ENCODE measurements around the gene PITPNM2. TPM values are rescaled to one million over a fixed set of nuclear protein-coding genes. Genes with fewer than 3 reads are reported as not detected.

Gene PITPNM2
- polyA plus RNA-seq, 1 experiment = 1.3 TPM

DNA sequence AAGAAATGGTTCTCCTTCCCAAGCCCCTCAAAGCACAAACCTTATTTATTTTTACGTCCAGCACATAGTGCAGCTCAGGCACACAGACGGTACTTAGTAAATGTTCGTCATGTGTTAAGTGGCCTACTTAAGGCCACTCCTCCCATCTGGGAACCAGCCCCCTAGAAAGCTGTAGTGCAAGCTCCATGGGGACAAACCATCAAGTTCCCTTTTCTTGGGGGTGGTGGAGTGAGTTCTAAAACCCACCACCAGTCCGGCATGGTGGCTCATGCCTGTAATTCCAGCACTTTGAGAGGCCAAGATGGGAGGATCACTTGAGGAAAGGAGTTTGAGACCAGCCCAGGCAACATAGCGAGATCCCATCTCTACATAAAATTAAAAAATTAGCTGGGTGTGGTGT lies 49.4 kb downstream of the PITPNM2 start:
- TF ChIP-seq, protein P1, sequence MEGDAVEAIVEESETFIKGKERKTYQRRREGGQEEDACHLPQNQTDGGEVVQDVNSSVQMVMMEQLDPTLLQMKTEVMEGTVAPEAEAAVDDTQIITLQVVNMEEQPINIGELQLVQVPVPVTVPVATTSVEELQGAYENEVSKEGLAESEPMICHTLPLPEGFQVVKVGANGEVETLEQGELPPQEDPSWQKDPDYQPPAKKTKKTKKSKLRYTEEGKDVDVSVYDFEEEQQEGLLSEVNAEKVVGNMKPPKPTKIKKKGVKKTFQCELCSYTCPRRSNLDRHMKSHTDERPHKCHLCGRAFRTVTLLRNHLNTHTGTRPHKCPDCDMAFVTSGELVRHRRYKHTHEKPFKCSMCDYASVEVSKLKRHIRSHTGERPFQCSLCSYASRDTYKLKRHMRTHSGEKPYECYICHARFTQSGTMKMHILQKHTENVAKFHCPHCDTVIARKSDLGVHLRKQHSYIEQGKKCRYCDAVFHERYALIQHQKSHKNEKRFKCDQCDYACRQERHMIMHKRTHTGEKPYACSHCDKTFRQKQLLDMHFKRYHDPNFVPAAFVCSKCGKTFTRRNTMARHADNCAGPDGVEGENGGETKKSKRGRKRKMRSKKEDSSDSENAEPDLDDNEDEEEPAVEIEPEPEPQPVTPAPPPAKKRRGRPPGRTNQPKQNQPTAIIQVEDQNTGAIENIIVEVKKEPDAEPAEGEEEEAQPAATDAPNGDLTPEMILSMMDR (IDR thresholded peaks at IDR 0.05; ENCODE audit: low read depth, low read length) = no peak
- ChIA-PET POLR2A (no interaction called here), CTCF (interaction anchor here (0.6 kb wide), 2 partner anchors 33 to 451 kb away, joined by 3 to 4 read pairs; no protein-coding TSS in a partner anchor)
- DNase-seq (ENCODE audit: low read depth, low spot score) = no peak
- Histone ChIP-seq H3K9me3 (ENCODE audit: control insufficient read depth, insufficient read depth, low read length) (no peaks in the 10 kb centered on the region), H3K27me3 (ENCODE audit: control insufficient read depth, insufficient read depth, low read length) (peaks cover 8% of the 10 kb centered on the region), H3K4me3 (ENCODE audit: low read depth, low read length) (no peak overlapping the region), H3K27ac (ENCODE audit: low read depth, low read length) (no peak overlapping the region)

Other genes starting within 250 kb of the PITPNM2 start
- 3.4 and 5.0 TPM in 2 replicates for gene ABCB9, start 184.6 kb downstream of the PITPNM2 start, polyA plus RNA-seq (2011; rRNA removed)
- 6.1 and 8.9 TPM in 2 replicates for gene OGFOD2, start 175.8 kb downstream of the PITPNM2 start, polyA plus RNA-seq (2011; rRNA removed)
- 185 and 209 TPM in 2 replicates for gene ARL6IP4, start 170.4 kb downstream of the PITPNM2 start, polyA plus RNA-seq (2011; rRNA removed)
- 15.4 and 20.3 TPM in 2 replicates for gene MPHOSPH9, start 82.1 kb upstream of the PITPNM2 start, polyA plus RNA-seq (2011; rRNA removed)
- 9.4 TPM in 2 replicates for gene MTRFR, start 82.3 kb upstream of the PITPNM2 start, polyA plus RNA-seq (2011; rRNA removed)
- gene CDK2AP1, start 120.8 kb upstream of the PITPNM2 start, polyA plus RNA-seq (2011; rRNA removed) = 469 and 650 TPM in 2 replicates
- 12.6 and 16.0 TPM in 2 replicates for gene SBNO1, start 213.8 kb upstream of the PITPNM2 start, polyA plus RNA-seq (2011; rRNA removed)
- gene KMT5A, start 233.0 kb upstream of the PITPNM2 start, polyA plus RNA-seq (2011; rRNA removed) = 26.5 and 30.6 TPM in 2 replicates